DND-41 (cell line): ENCODE results near the gene MORN1.

Experiments used
- ATAC-seq: fragments of 200-7000 bp; cut with Tn5 transposase; 3 replicates; pipeline ENCODE4 v1.9.1; 2021; ENCODE audit warnings: low read depth; ENCODE audit not compliant: insufficient read depth
- DNase-seq: peaks from one replicate; pipeline ENCODE4 v3.0.0-alpha.2; 2020
- H2AFZ ChIP-seq: 2 replicates; pipeline ENCODE4 v1.6.0; 2012; ENCODE audit warnings: low read depth, low read length
- H3K27ac ChIP-seq: 2 replicates; pipeline ENCODE4 v1.5.1; 2012; ENCODE audit warnings: low read length, inconsistent platforms
- H3K27me3 ChIP-seq: fragments of 200-600 bp; sonication (generic); 2 replicates; pipeline ENCODE4 v1.6.0; 2012; ENCODE audit warnings: low read length, mild to moderate bottlenecking, inconsistent platforms; ENCODE audit not compliant: insufficient read depth, poor library complexity
- H3K36me3 ChIP-seq: 2 replicates; pipeline ENCODE4 v1.5.1; 2012; ENCODE audit warnings: low read length, inconsistent platforms; ENCODE audit not compliant: insufficient read depth
- H3K4me1 ChIP-seq: 2 replicates; pipeline ENCODE4 v1.5.1; 2012; ENCODE audit warnings: mild to moderate bottlenecking, low read length; ENCODE audit not compliant: insufficient read depth
- H3K4me2 ChIP-seq: 2 replicates; pipeline ENCODE4 v1.6.0; 2012; ENCODE audit warnings: mild to moderate bottlenecking, moderate library complexity, low read length, inconsistent platforms; ENCODE audit not compliant: insufficient read depth
- H3K4me3 ChIP-seq, 2 experiments: fragments of 200-600 bp in 1 of 2; shearing (Covaris generic) in 1 of 2; 2 replicates each; pipeline ENCODE4 v1.5.1; 2012 to 2016; ENCODE audit warnings: inconsistent platforms in 2 of 2, low read length in 2 of 2, mild to moderate bottlenecking in 2 of 2, low read depth in 1 of 2, moderate library complexity in 1 of 2
- H3K79me2 ChIP-seq: 2 replicates; pipeline ENCODE4 v1.6.0; 2012; ENCODE audit warnings: low read length, inconsistent platforms; ENCODE audit not compliant: insufficient read depth
- H3K9ac ChIP-seq: 2 replicates; pipeline ENCODE4 v1.6.0; 2012; ENCODE audit warnings: low read depth, mild to moderate bottlenecking, inconsistent platforms, low read length, moderate library complexity
- H3K9me3 ChIP-seq: 2 replicates; pipeline ENCODE4 v1.5.1; 2012; ENCODE audit warnings: low read length, moderate library complexity, mild to moderate bottlenecking, inconsistent platforms; ENCODE audit not compliant: insufficient read depth, severe bottlenecking
- H4K20me1 ChIP-seq: 2 replicates; pipeline ENCODE4 v1.6.0; 2012; ENCODE audit warnings: low read length; ENCODE audit not compliant: insufficient read depth
- CTCF ChIP-seq: IDR thresholded peaks from 2 replicates; pipeline ENCODE4 v1.5.1; 2012; ENCODE audit warnings: borderline replicate concordance, low read length, moderate library complexity, mild to moderate bottlenecking; ENCODE audit not compliant: poor library complexity, severe bottlenecking; ENCODE audit errors: extremely low read depth
- EZH2 ChIP-seq: IDR thresholded peaks from 3 replicates; pipeline ENCODE4 v1.6.1; 2012; ENCODE audit warnings: borderline replicate concordance, low read depth, mild to moderate bottlenecking, moderate library complexity, low read length, inconsistent platforms; ENCODE audit not compliant: severe bottlenecking

The MORN1 gene

GRCh38 chr1:2354511-2355372 is 36.6 kb downstream of the MORN1 start:
- H3K36me3 ChIP-seq: no peaks in the 10 kb centered on the region
- ATAC-seq (no peak), DNase-seq (no peak)
- no peaks in the 10 kb centered on the region for H3K4me1 ChIP-seq
- no peak overlapping the region for H2AFZ ChIP-seq
- no peak overlapping the region for H3K4me2 ChIP-seq
- H3K9ac ChIP-seq: no peak overlapping the region
- H3K9me3 ChIP-seq: no peaks in the 10 kb centered on the region
- no peaks in the 10 kb centered on the region for H3K79me2 ChIP-seq
- no peaks in the 10 kb centered on the region; the same call in 1 of the 2 replicates for H4K20me1 ChIP-seq
- H3K27ac ChIP-seq: no peak overlapping the region
- no peaks in the 10 kb centered on the region for H3K27me3 ChIP-seq
- no peak for TF ChIP-seq EZH2
- no peak for TF ChIP-seq CTCF
- no peak overlapping the region for H3K4me3 ChIP-seq

GRCh38 chr1:2353551-2354438 is 37.6 kb downstream of the MORN1 start:
- no peak overlapping the region for H3K4me3 ChIP-seq
- no peak overlapping the region for H3K27ac ChIP-seq
- no peaks in the 10 kb centered on the region for H3K79me2 ChIP-seq
- TF ChIP-seq CTCF: no peak
- no peak for TF ChIP-seq EZH2
- H3K9me3 ChIP-seq: no peaks in the 10 kb centered on the region
- no peaks in the 10 kb centered on the region for H3K36me3 ChIP-seq
- no peak overlapping the region for H3K9ac ChIP-seq
- H3K4me2 ChIP-seq: no peak overlapping the region
- no peaks in the 10 kb centered on the region for H3K27me3 ChIP-seq
- no peaks in the 10 kb centered on the region for H3K4me1 ChIP-seq
- no peaks in the 10 kb centered on the region; the same call in 1 of the 2 replicates for H4K20me1 ChIP-seq
- no peak overlapping the region for H2AFZ ChIP-seq
- ATAC-seq (no peak), DNase-seq (no peak)

DNA sequence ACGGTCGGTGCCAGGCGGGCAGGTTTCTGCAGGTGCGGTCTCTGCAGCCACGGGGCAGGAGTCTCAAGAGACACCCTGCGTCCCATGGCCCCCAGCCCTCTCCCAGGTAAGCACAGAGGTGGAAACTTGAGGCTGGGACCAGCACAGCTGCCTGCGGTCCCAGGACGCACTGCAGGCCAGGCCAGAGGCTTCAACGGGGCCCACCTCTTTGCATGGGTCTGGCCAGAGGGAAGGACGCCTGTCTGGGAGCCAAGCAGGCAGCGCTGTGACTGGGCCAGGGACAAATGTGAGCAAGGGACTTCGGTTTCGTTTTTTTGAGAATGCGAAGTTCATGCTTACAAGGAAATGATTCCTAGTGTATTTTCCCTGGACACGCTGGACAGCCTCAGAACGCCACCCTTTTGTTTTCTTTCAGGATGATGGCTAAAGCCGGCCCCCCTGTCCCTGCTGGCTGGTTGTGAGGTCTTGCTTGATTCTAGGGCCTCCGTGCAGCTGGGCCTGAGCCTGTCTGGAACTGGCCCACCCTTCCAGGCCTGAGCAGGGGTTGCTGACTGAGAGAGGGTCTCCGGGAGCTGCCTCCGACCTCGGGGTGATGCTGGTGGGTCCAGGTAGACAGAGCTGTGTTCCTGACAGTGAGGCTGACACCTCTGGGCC is 38.3 kb downstream of the MORN1 start:
- DNase-seq (no peak), ATAC-seq (no peak)
- Histone ChIP-seq H3K27ac (no peak overlapping the region), H3K4me3 (no peak overlapping the region), H3K36me3 (no peaks in the 10 kb centered on the region), H3K9ac (no peak overlapping the region), H3K27me3 (no peaks in the 10 kb centered on the region), H2AFZ (no peak overlapping the region), H3K4me1 (no peaks in the 10 kb centered on the region), H3K79me2 (no peaks in the 10 kb centered on the region), H3K4me2 (no peak overlapping the region), H4K20me1 (no peaks in the 10 kb centered on the region; the same call in 1 of the 2 replicates), H3K9me3 (no peaks in the 10 kb centered on the region)
- no peak for TF ChIP-seq CTCF
- TF ChIP-seq EZH2: no peak
